Stomach (tissue), 9 donors: ENCODE results near the gene IFNLR1. TPM values are rescaled to one million over a fixed set of nuclear protein-coding genes. Genes with fewer than 3 reads are reported as not detected.

Source experiments
- DNase-seq, 2 donors: peaks; one replicate each; pipeline versions ENCODE4 v3.0.0 to v3.0.0-alpha.2; 2013 to 2019
- H3K27ac ChIP-seq, 5 donors: fragments of 200-600 bp in 4 of 5; sonication (generic) in 4 of 5; one replicate each; pipeline ENCODE4 v1.5.1; 2013 to 2019; ENCODE audit warnings: mild to moderate bottlenecking in 1 of 5, moderate library complexity in 1 of 5
- H3K27me3 ChIP-seq, 3 donors: fragments of 200-600 bp; sonication (generic); one replicate each; pipeline ENCODE4 v1.5.1; 2017 to 2019; ENCODE audit warnings: mixed run types in 1 of 3
- H3K36me3 ChIP-seq, 4 donors: fragments of 200-600 bp; sonication (generic); 1 replicate in 3 of 4; 2 replicates in 1 of 4; pipeline ENCODE4 v1.5.1; 2016 to 2019
- H3K4me1 ChIP-seq, 4 donors: fragments of 200-600 bp; sonication (generic); one replicate each; pipeline ENCODE4 v1.5.1; 2016 to 2019
- H3K4me3 ChIP-seq, 4 donors: fragments of 200-600 bp; sonication (generic) in 3 of 4; one replicate each; pipeline ENCODE4 v1.5.1; 2016 to 2019; ENCODE audit warnings: mild to moderate bottlenecking in 1 of 4
- H3K9me3 ChIP-seq, 4 donors: fragments of 200-600 bp; sonication (generic); one replicate each; pipeline ENCODE4 v1.5.1; 2016 to 2019
- EP300 ChIP-seq: sonication (generic); formaldehyde crosslinking; IDR thresholded peaks from one replicate; pipeline ENCODE4 v1.6.1; 2017; ENCODE audit warnings: antibody characterized with exemption
- POLR2A ChIP-seq, 4 donors: fragments of 450-650 bp; IDR thresholded peaks; one replicate each; pipeline ENCODE4 v1.6.1; 2016; ENCODE audit warnings: antibody characterized with exemption in 4 of 4, control low read depth in 2 of 4, mild to moderate bottlenecking in 1 of 4, moderate library complexity in 1 of 4
- POLR2AphosphoS5 ChIP-seq, 3 donors: sonication (generic); formaldehyde crosslinking; IDR thresholded peaks; one replicate each; pipeline ENCODE4 v1.6.1; 2016; ENCODE audit warnings: antibody characterized with exemption in 3 of 3
- WGBS, 5 donors: extraction: QIAGEN DNeasy Blood & Tissue Kit in 3 of 5; methylation state at CpG; one replicate each; pipeline versions ENCODE4 v1.1.5 to v1.1.7; 2013 to 2018; 5-methylcytosine and 5-hydroxymethylcytosine counted together
- intact Hi-C: fragments of 100-400 bp; cut with DNase I; formaldehyde crosslinking; loops from one replicate; pipeline ENCODE4 v1.15.1; 2023; ENCODE audit warnings: low total_unique reads
- polyA plus RNA-seq, 3 donors: library from polyadenylated mRNA; stranded (reverse); fragments of 200-250 nt; gene quantifications; one replicate each; pipeline ENCODE4 v1.2.3, GENCODE V29; 2013
- total RNA-seq, 5 donors: library from RNA; depleted of rRNA; stranded (reverse); fragments of >200 nt; gene quantifications; one replicate each; pipeline versions ENCODE4 v1.1.0 to v1.2.3, GENCODE V29; 2014 to 2016
- TF ChIP-seq, protein P1 (sequence below), 7 experiments: fragments of 450-650 bp in 4 of 7; fragments of 200-600 bp in 3 of 7; sonication (generic) in 3 of 7; IDR thresholded peaks; one replicate each; pipeline ENCODE4 v1.5.1; 2016 to 2019; ENCODE audit warnings: antibody characterized with exemption in 7 of 7, control low read depth in 2 of 7, mild to moderate bottlenecking in 1 of 7
- donor health status: healthy with polysubstance abuse.
- donor health status: Bipolar disorder and iron deficiency.
- donor health status: healthy.

IFNLR1 gene
- total and polyA plus RNA-seq, 8 donors, result 0.31 to 6.1 (median 1.1) TPM; not detected in 1

DNA sequence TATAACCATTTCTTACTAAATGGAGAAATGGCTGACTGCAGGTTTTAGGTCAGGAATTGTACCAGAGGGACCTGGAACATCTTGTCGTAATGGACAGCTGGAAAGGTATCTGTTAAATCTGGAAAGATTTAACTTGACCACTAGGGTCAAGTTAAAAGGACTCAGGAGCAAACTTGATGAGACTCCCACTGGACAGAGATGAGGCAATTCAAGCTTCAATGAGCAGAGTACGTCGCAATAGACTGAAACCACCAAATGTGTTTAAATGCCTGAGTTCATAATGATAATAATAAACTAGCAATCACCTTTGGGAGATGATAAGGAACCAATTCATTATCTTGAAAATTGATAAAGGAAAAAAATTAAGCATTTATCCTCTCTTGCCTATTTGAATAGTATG is 8.7 kb downstream of the IFNLR1 start:
- peaks cover 0 to 17% (median 4%) of the 10 kb centered on the region in 4 donors for H3K4me1 ChIP-seq
- no peak overlapping the region for H3K4me3 ChIP-seq
- H3K27ac ChIP-seq, result no peak overlapping the region
- peaks cover 0 to 7% (median 0%) of the 10 kb centered on the region in 4 donors for H3K36me3 ChIP-seq
- intact Hi-C loops, result no loop called here
- no peak for DNase-seq
- no peaks in the 10 kb centered on the region for H3K9me3 ChIP-seq
- WGBS, 5 donors, result 83 to 94% (median 88%) methylated on average over 3 of the region's 3 CpGs
- no peaks in the 10 kb centered on the region for H3K27me3 ChIP-seq
- TF ChIP-seq POLR2A (IDR thresholded peaks at IDR 0.05) (no peak), EP300 (no peak), POLR2AphosphoS5 (IDR thresholded peaks at IDR 0.05) (no peak)
- TF ChIP-seq, protein P1, sequence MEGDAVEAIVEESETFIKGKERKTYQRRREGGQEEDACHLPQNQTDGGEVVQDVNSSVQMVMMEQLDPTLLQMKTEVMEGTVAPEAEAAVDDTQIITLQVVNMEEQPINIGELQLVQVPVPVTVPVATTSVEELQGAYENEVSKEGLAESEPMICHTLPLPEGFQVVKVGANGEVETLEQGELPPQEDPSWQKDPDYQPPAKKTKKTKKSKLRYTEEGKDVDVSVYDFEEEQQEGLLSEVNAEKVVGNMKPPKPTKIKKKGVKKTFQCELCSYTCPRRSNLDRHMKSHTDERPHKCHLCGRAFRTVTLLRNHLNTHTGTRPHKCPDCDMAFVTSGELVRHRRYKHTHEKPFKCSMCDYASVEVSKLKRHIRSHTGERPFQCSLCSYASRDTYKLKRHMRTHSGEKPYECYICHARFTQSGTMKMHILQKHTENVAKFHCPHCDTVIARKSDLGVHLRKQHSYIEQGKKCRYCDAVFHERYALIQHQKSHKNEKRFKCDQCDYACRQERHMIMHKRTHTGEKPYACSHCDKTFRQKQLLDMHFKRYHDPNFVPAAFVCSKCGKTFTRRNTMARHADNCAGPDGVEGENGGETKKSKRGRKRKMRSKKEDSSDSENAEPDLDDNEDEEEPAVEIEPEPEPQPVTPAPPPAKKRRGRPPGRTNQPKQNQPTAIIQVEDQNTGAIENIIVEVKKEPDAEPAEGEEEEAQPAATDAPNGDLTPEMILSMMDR (IDR thresholded peaks at IDR 0.05), result no peak

- intact Hi-C loops, result no loop called here
- no peak for DNase-seq
- Histone ChIP-seq H3K4me3 (no peak overlapping the region), H3K27ac (no peak overlapping the region), H3K27me3 (no peaks in the 10 kb centered on the region), H3K9me3 (no peaks in the 10 kb centered on the region), H3K36me3 (peaks cover 0 to 11% (median 0%) of the 10 kb centered on the region in 4 donors), H3K4me1 (peaks cover 0 to 17% (median 4%) of the 10 kb centered on the region in 4 donors)
- WGBS, 5 donors, result 89 to 96% (median 93%) methylated on average over 10 of the region's 10 CpGs
- TF ChIP-seq POLR2AphosphoS5 (IDR thresholded peaks at IDR 0.05) (no peak), EP300 (no peak), POLR2A (IDR thresholded peaks at IDR 0.05) (no peak)
- TF ChIP-seq, protein P1 (IDR thresholded peaks at IDR 0.05), result no peak
Observed at GRCh38 chr1:24177161-24177560, 9.9 kb downstream of the IFNLR1 start.

GRCh38 chr1:24175033-24175755 is 11.9 kb downstream of the IFNLR1 start:
- no peak for DNase-seq
- TF ChIP-seq, protein P1 (IDR thresholded peaks at IDR 0.05), result no peak
- TF ChIP-seq POLR2AphosphoS5 (IDR thresholded peaks at IDR 0.05) (no peak), POLR2A (IDR thresholded peaks at IDR 0.05) (no peak), EP300 (no peak)
- WGBS, 5 donors, result 82 to 90% (median 85%) methylated on average over 6 of the region's 6 CpGs
- intact Hi-C loops, result no loop called here
- Histone ChIP-seq H3K4me1 (peaks cover 0 to 10% (median 4%) of the 10 kb centered on the region in 4 donors), H3K36me3 (peaks cover 0 to 11% (median 0%) of the 10 kb centered on the region in 4 donors), H3K9me3 (no peaks in the 10 kb centered on the region), H3K4me3 (no peak overlapping the region), H3K27ac (no peak overlapping the region), H3K27me3 (no peaks in the 10 kb centered on the region)

DNA sequence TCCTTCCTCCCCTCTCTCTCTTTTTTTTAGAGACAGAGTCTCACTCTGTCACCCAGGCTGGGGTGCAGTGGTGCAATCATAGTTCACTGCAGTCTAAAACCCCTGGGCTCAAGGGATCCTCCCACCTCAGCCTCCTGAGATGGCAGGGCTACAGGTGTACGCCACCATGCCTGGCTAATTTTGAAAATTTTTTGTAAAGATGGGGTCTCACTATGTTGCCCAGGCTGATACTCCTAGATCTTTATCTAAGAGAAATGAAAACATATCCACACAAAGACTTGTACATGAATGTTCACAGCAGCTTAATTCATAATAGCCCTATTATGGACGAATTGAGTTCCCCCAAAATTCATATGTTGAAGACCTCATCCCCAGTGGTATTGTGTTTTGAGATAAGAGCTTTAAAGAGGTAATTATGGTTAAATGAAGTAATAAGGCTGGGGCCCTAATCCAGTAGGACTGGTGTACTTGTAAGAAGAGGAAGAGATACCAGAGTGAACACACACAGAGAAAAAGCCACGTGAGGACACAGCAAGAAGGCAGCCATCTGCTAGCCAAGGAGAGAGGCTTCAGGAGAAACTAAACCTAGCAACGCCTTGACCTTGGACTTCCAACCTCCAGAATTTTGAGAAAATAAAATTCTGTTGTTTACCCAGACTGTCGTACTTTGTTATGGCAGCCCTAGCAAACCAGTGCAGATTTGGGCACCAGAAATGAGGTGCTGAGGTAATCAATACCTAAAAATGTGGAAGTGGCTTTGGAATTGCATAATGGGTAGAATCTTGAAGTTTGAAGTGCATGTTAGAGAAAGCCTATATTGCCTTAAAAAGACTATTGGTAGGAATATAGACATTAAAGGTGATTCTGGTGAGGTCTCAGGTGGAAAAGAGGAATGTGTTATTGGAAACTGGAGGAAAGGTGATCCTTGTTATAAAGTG is 13.2 kb downstream of the IFNLR1 start:
- TF ChIP-seq POLR2AphosphoS5 (IDR thresholded peaks at IDR 0.05), result no peak
- TF ChIP-seq, protein P1 (IDR thresholded peaks at IDR 0.05), result no peak
- no peak for TF ChIP-seq EP300
- TF ChIP-seq POLR2A (IDR thresholded peaks at IDR 0.05), result no peak
- H3K36me3 ChIP-seq, result peaks cover 0 to 17% (median 8%) of the 10 kb centered on the region in 4 donors
- intact Hi-C loops, result no loop called here
- no peak for DNase-seq
- H3K4me3 ChIP-seq, result no peak overlapping the region
- H3K4me1 ChIP-seq, result no peaks in the 10 kb centered on the region
- no peak overlapping the region for H3K27ac ChIP-seq
- WGBS, 5 donors, result 85 to 91% (median 89%) methylated on average over 5 of the region's 5 CpGs
- no peaks in the 10 kb centered on the region for H3K9me3 ChIP-seq
- H3K27me3 ChIP-seq, result no peaks in the 10 kb centered on the region
